Hepatocyte (in vitro differentiated cells): Measurements from ENCODE around the gene RAPGEF4. TPM values are rescaled to one million over a fixed set of nuclear protein-coding genes. Genes with fewer than 3 reads are reported as not detected.

Experiments
- DNase-seq: peaks from one replicate; pipeline ENCODE4 v3.0.0-alpha.2; 2016; ENCODE audit warnings: low spot score
- H2AFZ ChIP-seq: fragments of 200-600 bp; sonication (generic); 2 replicates; pipeline ENCODE4 v1.6.0; 2016; ENCODE audit warnings: antibody characterized with exemption, mild to moderate bottlenecking
- H3K27ac ChIP-seq: fragments of 200-600 bp; sonication (generic); 2 replicates; pipeline ENCODE4 v1.5.1; 2016; ENCODE audit warnings: mild to moderate bottlenecking
- H3K27me3 ChIP-seq: fragments of 200-600 bp; sonication (generic); 2 replicates; pipeline ENCODE4 v1.6.1; 2016
- H3K36me3 ChIP-seq: fragments of 200-600 bp; sonication (generic); replicated peaks from 2 replicates; pipeline ENCODE4 v1.5.1; 2016; ENCODE audit warnings: low read depth; ENCODE audit not compliant: insufficient read depth
- H3K4me1 ChIP-seq: fragments of 200-600 bp; sonication (generic); 2 replicates; pipeline ENCODE4 v1.5.1; 2016; ENCODE audit warnings: mild to moderate bottlenecking, moderate library complexity; ENCODE audit not compliant: insufficient read depth
- H3K4me2 ChIP-seq: fragments of 200-600 bp; sonication (generic); 2 replicates; pipeline ENCODE4 v1.6.0; 2016
- H3K4me3 ChIP-seq: fragments of 200-600 bp; sonication (generic); 2 replicates; pipeline ENCODE4 v1.5.1; 2016; ENCODE audit warnings: mild to moderate bottlenecking
- H3K79me2 ChIP-seq: fragments of 200-600 bp; sonication (generic); 2 replicates; pipeline ENCODE4 v1.6.0; 2017; ENCODE audit warnings: mild to moderate bottlenecking
- H3K9me2 ChIP-seq: fragments of 200-600 bp; sonication (generic); replicated peaks from 2 replicates; pipeline ENCODE4 v1.6.0; 2017; ENCODE audit warnings: mild to moderate bottlenecking; ENCODE audit not compliant: insufficient read depth
- H3K9me3 ChIP-seq: fragments of 200-600 bp; sonication (generic); 2 replicates; pipeline ENCODE4 v1.5.1; 2016; ENCODE audit warnings: low read depth, mild to moderate bottlenecking
- H4K20me1 ChIP-seq: fragments of 200-600 bp; sonication (generic); 2 replicates; pipeline ENCODE4 v1.6.0; 2016; ENCODE audit warnings: mild to moderate bottlenecking; ENCODE audit not compliant: insufficient read depth, poor library complexity, severe bottlenecking
- EZH2 ChIP-seq: fragments of 200-600 bp; sonication (generic); IDR thresholded peaks from 2 replicates; pipeline ENCODE4 v1.6.1; 2016; ENCODE audit warnings: antibody characterized with exemption, mild to moderate bottlenecking, borderline replicate concordance
- EZH2phosphoT487 ChIP-seq: fragments of 200-600 bp; sonication (generic); IDR thresholded peaks from one replicate; pipeline ENCODE4 v1.6.1; 2018; ENCODE audit warnings: antibody characterized with exemption, mild to moderate bottlenecking, low read depth, moderate library complexity; ENCODE audit not compliant: unreplicated experiment, severe bottlenecking
- WGBS: methylation state at CpG from one replicate; pipeline ENCODE4 v1.1.6; 2016; ENCODE audit warnings: low lambda C conversion rate; ENCODE audit errors: missing lambda C conversion rate; 5-methylcytosine and 5-hydroxymethylcytosine counted together
- polyA plus RNA-seq: library from polyadenylated mRNA; unstranded; fragments of >200 nt; fragmentation: Nextera tagmentation; extraction: Ambion mirVana; gene quantifications from 2 replicates; pipeline ENCODE4 v1.2.1, GENCODE V29; 2016
- total RNA-seq: library from RNA; depleted of rRNA; stranded (reverse); fragments of >200 nt; gene quantifications from 2 replicates; pipeline ENCODE4 v1.2.3, GENCODE V29; 2014
- TF ChIP-seq, protein P1 (sequence below): fragments of 200-600 bp; sonication (generic); IDR thresholded peaks from 2 replicates; pipeline ENCODE4 v1.5.1; 2016; ENCODE audit warnings: antibody characterized with exemption, mild to moderate bottlenecking; ENCODE audit not compliant: poor library complexity

The RAPGEF4 gene
- total and polyA plus RNA-seq, 2 experiments from 2014 or later: 1.9 to 2.0 TPM

GRCh38 chr2:172909454-172909853 lies 173.8 kb downstream of the RAPGEF4 start:
- H4K20me1 ChIP-seq: no peaks in the 10 kb centered on the region
- no peak for DNase-seq
- H3K4me1 ChIP-seq: no peaks in the 10 kb centered on the region
- H3K36me3 ChIP-seq: no peaks in the 10 kb centered on the region
- no peak overlapping the region for H2AFZ ChIP-seq
- H3K4me3 ChIP-seq: no peak overlapping the region
- H3K9me2 ChIP-seq: no peaks in the 10 kb centered on the region
- no peak overlapping the region for H3K27ac ChIP-seq
- no peaks in the 10 kb centered on the region for H3K9me3 ChIP-seq
- H3K79me2 ChIP-seq: no peaks in the 10 kb centered on the region
- H3K27me3 ChIP-seq: no peaks in the 10 kb centered on the region
- H3K4me2 ChIP-seq: no peak overlapping the region
- TF ChIP-seq EZH2phosphoT487 (no peak), EZH2 (no peak)
- TF ChIP-seq, protein P1, sequence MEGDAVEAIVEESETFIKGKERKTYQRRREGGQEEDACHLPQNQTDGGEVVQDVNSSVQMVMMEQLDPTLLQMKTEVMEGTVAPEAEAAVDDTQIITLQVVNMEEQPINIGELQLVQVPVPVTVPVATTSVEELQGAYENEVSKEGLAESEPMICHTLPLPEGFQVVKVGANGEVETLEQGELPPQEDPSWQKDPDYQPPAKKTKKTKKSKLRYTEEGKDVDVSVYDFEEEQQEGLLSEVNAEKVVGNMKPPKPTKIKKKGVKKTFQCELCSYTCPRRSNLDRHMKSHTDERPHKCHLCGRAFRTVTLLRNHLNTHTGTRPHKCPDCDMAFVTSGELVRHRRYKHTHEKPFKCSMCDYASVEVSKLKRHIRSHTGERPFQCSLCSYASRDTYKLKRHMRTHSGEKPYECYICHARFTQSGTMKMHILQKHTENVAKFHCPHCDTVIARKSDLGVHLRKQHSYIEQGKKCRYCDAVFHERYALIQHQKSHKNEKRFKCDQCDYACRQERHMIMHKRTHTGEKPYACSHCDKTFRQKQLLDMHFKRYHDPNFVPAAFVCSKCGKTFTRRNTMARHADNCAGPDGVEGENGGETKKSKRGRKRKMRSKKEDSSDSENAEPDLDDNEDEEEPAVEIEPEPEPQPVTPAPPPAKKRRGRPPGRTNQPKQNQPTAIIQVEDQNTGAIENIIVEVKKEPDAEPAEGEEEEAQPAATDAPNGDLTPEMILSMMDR: no peak
- 93% methylated on average over 3 of the region's 3 CpGs for WGBS

DNA sequence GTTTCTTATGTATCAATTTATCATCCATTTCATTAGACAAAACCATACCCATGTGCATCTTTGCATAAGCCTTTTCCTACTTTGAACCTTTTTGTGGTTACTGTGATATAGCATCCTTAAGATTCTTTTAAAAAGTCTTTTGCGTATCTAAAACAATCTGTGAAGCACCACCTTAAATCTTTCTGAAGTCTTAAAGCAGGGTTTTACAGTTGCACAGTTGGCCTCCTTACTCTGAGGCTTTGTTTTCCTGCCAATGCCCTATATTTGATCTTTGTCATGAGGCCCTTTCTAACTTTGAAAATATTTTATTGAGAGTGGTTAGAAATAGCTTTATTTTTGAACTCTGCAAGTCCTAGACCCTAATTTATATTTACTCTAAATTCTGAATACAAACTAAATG lies 176.6 kb downstream of the RAPGEF4 start:
- no peaks in the 10 kb centered on the region for H3K4me1 ChIP-seq
- H3K36me3 ChIP-seq: no peaks in the 10 kb centered on the region
- H3K9me3 ChIP-seq: no peaks in the 10 kb centered on the region
- WGBS: 61% methylated on average over 1 of the region's 1 CpG
- no peaks in the 10 kb centered on the region for H4K20me1 ChIP-seq
- no peaks in the 10 kb centered on the region for H3K9me2 ChIP-seq
- H3K27me3 ChIP-seq: no peaks in the 10 kb centered on the region
- no peak overlapping the region for H2AFZ ChIP-seq
- H3K27ac ChIP-seq: no peak overlapping the region
- TF ChIP-seq EZH2: no peak
- no peak for TF ChIP-seq EZH2phosphoT487
- TF ChIP-seq, protein P1: no peak
- DNase-seq: no peak
- no peak overlapping the region for H3K4me2 ChIP-seq
- H3K79me2 ChIP-seq: no peaks in the 10 kb centered on the region
- no peak overlapping the region for H3K4me3 ChIP-seq

DNA sequence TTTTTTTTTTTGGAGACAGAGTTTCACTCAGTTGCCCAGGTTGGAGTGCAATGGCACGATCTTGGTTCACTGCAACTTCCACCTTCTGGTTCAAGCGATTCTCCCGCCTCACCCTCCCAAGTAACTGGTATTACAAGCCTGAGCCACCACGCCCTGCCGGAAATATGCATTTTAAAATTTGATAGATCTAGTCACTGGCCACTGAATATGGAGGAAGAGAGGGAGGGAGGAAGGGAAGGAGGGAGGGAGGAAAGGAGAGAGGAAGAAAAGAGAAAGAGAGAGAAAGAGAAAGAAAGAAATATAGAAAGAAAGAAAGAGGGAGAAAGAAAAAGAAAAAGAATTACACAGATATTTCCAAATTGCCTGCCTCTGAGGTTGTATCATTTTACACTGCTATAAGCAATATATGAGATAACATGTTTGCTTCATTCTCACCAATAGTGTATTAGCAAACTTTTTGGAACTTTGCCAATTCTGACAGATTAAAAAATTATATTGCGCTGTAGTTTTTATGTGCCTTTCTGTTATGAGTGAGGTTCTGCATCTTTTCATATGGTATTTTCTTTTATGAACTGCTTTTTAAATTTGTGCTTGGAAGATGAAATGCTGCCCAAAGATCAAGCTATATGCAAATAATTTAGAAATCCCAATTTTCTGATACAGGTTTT lies 178.8 kb downstream of the RAPGEF4 start:
- WGBS: 96% methylated on average over 6 of the region's 6 CpGs

More for the DNA sequence above, 178.8 kb downstream of the RAPGEF4 start:
- H3K27ac ChIP-seq: no peak overlapping the region
- no peak for TF ChIP-seq EZH2phosphoT487
- TF ChIP-seq EZH2: no peak
- TF ChIP-seq, protein P1: no peak
- DNase-seq: no peak
- H3K79me2 ChIP-seq: no peaks in the 10 kb centered on the region
- H3K4me1 ChIP-seq: no peaks in the 10 kb centered on the region
- H3K4me3 ChIP-seq: no peak overlapping the region
- H4K20me1 ChIP-seq: no peaks in the 10 kb centered on the region
- H3K36me3 ChIP-seq: no peaks in the 10 kb centered on the region
- H3K4me2 ChIP-seq: no peak overlapping the region
- H3K9me3 ChIP-seq: no peaks in the 10 kb centered on the region
- H2AFZ ChIP-seq: no peak overlapping the region
- no peaks in the 10 kb centered on the region for H3K9me2 ChIP-seq
- H3K27me3 ChIP-seq: no peaks in the 10 kb centered on the region
